CMK (cell line): Measurements from ENCODE around the gene HMGN5.

Source experiments
- DNase-seq: peaks from one replicate; pipeline ENCODE4 v3.0.0-alpha.2; 2010; ENCODE audit warnings: low read depth

Gene HMGN5, protein sequence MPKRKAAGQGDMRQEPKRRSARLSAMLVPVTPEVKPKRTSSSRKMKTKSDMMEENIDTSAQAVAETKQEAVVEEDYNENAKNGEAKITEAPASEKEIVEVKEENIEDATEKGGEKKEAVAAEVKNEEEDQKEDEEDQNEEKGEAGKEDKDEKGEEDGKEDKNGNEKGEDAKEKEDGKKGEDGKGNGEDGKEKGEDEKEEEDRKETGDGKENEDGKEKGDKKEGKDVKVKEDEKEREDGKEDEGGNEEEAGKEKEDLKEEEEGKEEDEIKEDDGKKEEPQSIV

DNA sequence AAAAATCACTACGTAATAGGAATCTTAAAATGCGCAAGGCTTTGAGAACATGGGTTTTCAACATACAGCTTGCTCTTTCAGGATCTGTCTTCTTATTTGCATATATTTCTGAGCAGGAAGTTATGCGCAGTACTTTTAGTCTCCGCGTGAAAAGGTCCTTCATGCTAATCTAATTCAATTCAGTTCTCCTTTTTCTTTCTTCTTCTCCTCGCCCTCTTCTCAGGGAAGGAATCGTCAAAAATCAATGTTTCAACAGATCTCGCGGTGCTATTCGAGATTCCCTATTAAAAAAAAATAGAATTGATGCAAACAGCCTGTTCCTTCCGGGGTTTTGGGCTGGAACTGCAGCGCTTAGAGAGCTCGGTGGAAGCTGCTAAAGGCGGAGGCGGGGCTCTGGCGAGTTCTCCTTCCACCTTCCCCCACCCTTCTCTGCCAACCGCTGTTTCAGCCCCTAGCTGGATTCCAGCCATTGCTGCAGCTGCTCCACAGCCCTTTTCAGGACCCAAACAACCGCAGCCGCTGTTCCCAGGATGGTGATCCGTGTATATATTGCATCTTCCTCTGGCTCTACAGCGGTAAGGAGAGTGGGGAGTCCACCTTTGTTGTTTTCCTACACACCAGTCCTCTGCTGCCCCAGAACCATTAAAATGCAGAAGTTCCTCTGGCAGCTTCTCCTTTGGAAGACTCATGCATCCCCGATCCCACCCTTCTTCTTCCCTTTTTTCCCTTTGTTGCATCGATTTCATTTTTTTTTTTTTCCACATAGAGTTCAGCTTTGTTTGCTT is at the start of gene HMGN5, which contains the start of gene SH3BGRL:
Gene HMGN5 (minus strand): TSS at position 243 of the 785 bp plus-strand sequence. CDS start 80,364 bp downstream, outside the sequence.
Gene SH3BGRL (plus strand): TSS at position 432 of the 785 bp plus-strand sequence. CDS start 99 bp downstream, at position 531.
- DNase-seq = peak; percentile 70

DNA sequence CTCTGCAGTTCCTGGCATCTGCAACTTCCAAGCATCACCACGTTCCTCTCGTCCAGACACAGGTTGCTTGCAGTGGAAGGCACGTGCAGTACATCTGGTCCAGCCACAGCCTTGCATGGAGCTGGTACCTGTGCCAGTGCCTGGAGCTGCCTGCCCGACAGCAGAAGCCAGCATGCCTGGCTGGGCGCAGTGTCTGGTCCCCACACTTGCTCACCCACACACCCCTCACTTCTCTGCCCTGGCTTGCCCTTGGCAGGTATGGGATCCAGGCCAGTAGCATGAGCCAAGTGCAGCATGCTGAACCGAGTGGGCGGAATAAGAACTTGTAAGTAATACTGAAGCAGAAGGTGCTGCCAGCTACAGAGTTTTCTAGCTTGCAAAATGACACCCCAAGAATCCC is 40.0 kb upstream of the HMGN5 start:
- no peak for DNase-seq

- DNase-seq = no peak
These were observed 39.1 kb upstream of the HMGN5 start for GRCh38 chrX:81240701-81241331.

- no peak for DNase-seq
These were observed 36.5 kb upstream of the HMGN5 start for GRCh38 chrX:81238166-81238565.

DNA sequence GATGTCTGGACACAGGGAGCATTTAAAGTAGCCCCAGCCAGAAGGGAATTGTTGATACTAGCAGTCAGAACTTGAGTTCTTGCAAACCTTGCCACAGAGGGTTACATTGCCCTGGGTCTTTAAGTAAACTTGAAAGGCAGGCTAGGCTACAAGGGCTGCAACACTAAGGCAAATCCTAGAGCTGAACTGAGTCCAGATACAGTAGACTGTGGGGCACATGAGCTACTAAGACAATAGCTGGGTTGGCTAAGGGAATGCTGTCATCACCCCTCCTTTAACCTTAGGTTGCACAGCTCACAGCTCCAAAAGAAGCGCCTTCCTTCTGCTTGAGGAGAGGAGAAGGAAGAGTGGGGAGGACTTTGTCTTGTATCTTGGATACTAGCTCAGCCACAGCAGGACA is 35.8 kb upstream of the HMGN5 start:
- no peak for DNase-seq

DNA sequence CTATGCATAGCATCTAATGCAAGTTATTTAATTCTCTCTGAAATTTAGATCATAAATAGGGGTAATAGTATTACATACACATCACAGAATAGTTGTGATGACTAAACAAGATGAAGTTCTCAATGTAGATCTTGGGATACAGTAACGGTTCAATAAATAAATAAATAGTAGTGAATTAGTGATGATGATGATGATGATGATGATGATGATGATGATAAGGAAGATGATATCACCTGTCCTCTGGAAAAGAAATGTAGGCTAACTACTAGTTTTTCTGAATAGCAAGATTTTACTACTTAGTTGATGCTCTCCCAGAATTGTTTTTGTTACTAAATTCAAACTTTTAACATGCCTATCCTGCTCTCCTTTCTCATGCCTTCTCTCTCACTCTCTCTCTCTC is 30.5 kb upstream of the HMGN5 start:
- no peak for DNase-seq

DNA sequence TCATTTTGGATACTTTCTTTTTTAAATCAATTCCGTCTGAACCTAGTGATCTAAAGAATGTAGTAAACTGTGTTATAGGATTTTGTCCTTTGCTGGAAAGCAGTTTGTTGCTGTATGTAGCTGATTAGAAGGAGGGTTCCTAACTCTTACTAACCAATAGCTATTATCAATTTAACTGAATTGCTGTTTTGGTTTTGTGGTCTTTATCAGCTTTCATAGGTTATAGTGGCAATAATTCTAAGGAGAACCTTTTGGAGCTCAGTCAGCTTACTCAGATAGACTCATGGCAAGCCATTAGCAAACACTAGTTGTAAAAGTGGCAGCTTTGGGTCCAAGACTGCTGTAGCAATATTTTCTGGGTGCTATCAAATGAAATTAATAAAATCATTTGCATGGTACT is 29.8 kb upstream of the HMGN5 start:
- DNase-seq = no peak

GRCh38 chrX:81229901-81230300 is 28.2 kb upstream of the HMGN5 start:
- DNase-seq = no peak

DNA sequence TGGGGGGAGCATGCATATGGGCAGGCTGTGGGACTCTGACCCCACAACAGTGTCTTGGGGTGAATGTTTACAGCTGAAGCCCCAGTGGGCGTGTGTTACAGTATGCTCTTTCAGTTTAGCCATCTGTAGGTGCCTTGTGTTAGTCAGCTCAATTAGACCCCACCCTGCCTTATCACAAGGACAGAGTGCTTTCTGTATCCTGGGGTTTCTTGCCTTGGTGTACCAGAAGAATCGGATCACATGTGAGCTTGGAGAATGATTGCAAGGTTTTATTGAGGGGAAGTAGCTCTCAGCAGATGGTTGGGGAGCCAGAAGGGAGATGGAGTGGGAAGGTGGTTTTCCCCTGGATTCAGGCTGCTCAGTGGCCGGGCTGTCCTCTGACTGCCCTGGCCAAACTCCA is 27.5 kb upstream of the HMGN5 start:
- DNase-seq = no peak

GRCh38 chrX:81215685-81216084 is 14.0 kb upstream of the HMGN5 start:
- DNase-seq = no peak

DNA sequence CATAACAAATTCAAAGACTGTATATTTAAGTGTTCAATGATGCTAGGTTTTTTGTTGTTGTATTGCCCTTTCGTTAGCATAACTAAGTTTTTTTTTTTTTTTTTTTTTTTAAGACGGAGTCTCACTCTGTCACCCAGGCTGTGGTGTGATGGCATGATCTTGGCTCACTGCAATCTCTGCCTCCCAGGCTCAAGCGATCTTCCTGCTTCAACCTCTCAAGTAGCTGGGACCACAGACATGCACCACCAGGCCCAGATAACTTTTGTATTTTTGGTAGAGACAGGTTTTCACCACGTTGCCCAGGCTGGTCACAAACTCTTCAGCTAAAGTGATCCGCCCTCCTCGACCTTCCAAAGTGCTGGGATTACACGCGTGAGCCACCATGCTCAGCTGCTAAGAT is 7.2 kb upstream of the HMGN5 start:
- DNase-seq = peak; percentile 25

GRCh38 chrX:81206476-81206875 is 4.8 kb upstream of the HMGN5 start:
- no peak for DNase-seq

DNA sequence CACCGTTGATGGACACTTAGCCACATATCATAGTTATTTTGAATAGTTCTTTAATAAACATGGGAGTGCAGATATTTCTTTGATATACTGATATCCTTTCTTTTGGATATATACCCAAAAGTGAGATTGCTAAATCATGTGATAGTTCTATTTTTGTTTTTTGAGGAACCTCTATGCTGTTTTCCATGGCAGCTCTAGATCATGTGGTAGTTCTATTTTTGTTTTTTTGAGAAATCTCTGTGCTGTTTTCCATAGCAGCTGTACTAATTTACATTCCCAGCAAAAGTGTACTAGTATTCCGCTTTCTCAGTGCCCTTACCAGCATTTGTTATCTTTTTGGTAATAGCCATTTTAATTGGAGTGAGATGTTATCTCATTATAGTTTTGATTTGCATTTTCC is 3.8 kb upstream of the HMGN5 start:
- DNase-seq = no peak

DNA sequence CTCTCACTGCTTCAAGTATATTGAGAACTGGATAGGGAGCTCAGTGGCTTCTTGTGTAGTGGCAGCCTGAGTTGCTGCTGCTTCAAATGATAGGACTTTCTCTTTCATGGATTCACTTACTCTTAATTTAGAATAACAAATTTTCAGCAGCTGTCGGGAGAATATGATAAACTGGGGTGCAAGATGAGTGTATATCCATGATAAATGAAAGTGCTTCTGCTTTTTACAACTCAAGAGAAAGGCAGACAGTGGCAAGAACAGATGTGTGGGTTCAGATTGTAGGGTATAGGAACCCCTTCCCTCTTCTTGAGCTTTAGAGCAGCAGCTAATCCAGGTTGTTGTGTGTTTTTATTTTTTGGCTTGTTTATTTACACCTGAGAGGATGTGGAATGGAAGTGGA is 1.2 kb upstream of the HMGN5 start:
- no peak for DNase-seq

DNA sequence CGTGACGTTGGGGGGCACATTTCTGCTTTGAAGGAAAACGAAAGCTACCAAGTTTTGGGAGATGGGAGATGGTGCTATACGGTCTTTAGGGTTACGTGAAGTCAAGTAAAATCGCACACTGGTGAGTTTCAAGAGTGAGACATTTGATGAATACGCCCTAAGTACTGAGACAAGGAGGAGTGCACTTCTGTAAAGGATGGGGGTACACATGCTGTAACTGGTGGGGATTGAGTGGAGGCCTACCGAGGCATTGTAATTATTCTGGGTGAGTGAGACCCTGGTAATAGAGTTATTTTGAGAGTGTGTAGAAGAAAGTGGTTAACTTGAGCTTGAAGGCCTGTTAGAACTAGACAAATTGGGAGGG is 725 bp upstream of the HMGN5 start:
- DNase-seq = no peak

GRCh38 chrX:81201071-81201470 is 642 bp downstream of the HMGN5 start:
- DNase-seq = no peak

DNA sequence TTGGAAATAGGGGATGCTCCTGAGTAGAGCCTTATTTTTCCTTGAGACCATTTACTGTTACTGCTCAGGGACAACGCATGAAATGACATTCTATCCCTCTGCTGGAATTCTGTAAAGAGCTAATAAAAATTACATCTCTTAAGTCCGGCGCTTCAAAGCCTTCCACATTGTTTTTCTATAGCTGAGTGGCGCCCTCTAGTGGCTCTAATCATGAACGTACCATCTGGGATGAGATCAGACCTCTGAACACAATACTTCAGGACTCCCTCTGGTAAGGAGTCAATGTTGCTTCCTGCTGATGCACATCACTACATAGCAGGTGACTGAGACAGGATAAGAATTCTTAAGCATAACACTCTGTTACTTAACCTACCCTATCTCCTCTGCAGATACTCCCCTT is 6.0 kb downstream of the HMGN5 start:
- peak; percentile 35 for DNase-seq

DNA sequence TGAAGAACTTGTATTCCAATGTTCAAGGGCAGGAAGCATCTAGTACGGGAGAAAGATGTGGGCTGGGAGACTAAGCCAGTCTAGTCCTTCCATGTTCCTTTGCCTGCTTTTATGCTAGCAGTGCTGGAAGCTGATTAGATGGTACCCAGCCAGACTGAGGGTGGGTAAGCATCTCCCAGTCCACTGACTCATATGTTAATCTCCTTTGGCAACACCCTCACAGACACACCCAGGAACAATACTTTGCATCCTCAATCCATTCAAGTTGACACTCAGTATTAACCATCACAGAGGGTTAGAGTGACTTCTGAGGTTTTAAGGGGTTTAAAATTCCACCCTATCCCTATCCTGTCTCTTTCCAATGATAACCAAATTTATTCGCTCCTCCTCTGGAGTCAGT is 6.5 kb downstream of the HMGN5 start:
- no peak for DNase-seq

DNA sequence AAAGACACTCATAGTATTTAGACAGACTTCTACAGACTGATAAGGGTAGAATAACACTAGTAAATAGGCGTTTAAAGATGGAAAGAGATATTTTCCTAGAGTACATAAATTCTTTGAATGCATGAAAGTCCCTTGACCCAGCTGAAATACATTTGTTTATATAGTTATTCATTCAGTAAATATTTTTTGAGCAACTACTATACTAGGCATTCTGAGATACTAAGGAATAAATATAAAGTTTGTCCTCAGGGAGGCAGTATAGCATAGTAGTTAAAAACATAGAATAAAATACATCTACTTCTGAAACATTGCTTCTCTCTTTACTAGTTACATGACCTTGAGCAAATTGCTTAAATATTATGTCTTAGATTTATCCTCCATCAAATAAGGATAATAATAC is 27.4 kb downstream of the HMGN5 start:
- no peak for DNase-seq

GRCh38 chrX:81168391-81168790 is 33.3 kb downstream of the HMGN5 start:
- DNase-seq = no peak

DNA sequence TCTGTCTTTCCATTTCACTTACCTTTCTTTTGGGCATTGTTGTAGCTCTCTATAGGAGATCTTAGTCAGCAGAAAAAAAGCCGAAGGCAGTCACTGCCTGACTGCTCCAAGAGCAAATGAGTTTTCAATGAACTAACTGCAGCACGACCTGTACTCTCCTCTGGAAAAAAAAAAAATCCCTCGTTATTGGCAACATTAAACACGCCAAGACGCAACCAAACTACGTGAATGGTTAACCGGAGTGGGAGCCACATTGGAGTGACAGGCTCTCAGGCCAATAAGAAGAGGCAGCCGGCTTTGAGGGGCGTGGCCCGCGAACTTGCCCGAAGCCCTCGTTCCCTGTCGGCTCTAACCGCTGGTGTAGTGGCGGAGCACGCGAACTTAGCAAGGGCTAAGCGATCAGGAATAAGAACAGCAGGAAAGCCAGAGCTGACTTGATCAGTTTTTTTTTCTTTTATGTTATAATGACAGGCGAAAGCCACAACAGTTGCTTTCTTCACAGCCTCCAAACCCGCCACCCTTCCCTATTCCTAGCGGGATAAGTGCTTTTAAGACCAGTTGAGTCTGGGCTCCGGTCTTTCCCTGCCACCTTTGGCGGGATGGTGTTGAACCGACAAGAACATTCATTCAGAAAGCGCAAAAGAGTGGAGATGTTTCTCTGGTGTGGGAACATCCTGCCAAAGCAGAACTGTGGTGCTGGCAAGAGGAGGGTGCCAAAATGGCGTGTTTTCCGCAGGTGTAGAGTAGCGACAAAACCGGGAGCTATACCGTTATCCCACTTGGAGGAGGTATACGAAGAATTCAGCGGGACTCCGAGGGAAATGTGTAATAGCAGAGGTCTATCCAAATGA is 80.0 kb downstream of the HMGN5 start:
- DNase-seq = peak; percentile 79

DNA sequence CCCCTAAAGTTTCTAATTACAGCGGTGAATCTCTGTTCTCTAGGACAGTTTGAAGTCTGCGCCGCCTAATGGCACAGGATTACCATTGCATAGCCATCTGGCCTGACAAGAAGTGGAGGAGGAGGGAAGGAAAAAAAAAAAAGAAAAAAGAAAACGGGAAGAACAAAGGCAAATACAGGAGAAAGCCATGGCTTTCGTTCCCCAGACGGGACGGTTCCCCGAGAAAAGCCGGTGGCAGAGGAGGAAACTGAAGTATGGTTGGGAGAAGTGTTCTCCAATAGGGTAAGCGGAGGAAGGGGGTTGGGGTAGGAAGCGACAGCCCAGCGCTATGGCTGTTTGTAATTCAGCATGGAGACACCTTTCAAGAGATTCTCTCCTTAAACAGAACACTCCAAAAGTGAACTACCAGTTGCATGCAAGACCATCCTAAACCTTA is 80.8 kb downstream of the HMGN5 start:
- DNase-seq = no peak
